HCT116 (cell line): ENCODE results near the gene TUBB6. TPM values are rescaled to one million over a fixed set of nuclear protein-coding genes. Genes with fewer than 3 reads are reported as not detected.

Experiments used
- ATAC-seq: fragments of 200-7000 bp; cut with Tn5 transposase; 2 replicates; pipeline ENCODE4 v1.9.1; 2020; ENCODE audit warnings: mild to moderate bottlenecking, moderate library complexity
- BruUV-seq: library from RNA; stranded (reverse); fragments of 400-500 nt; replicated peaks from 2 replicates; lab custom pipeline; 2021; lab: Mats Ljungman, UMichigan
- CTCF ChIA-PET: fragments of 300-600 bp; sonication (Branson Sonifier 250); formaldehyde crosslinking; loops from one replicate; lab custom pipeline; 2021; ENCODE audit warnings: antibody characterized with exemption; lab: Charles Lee
- POLR2A ChIA-PET: fragments of 300-600, 350-600 bp; sonication (Branson Sonifier 250); formaldehyde crosslinking; loops from one replicate; lab custom pipeline; 2021; ENCODE audit warnings: antibody characterized with exemption; lab: Charles Lee
- RAD21 ChIA-PET, 2 experiments: fragments of 300-600 bp; sonication (Branson Sonifier 250); formaldehyde crosslinking; loops; one replicate each; lab custom pipeline; 2023; ENCODE audit warnings: low total read pairs in 2 of 2; ENCODE audit not compliant: uncharacterized antibody in 2 of 2, unreplicated experiment in 2 of 2, low non-redundant PET in 1 of 2; lab: Charles Lee
- DNase-seq: peaks from one replicate; pipeline ENCODE4 v3.0.0-alpha.2; 2010; ENCODE audit warnings: low read depth, low spot score
- H2AFZ ChIP-seq: fragments of 200-600 bp; shearing (Covaris generic), sonication (generic); 2 replicates; pipeline ENCODE4 v1.6.1; 2017; ENCODE audit warnings: low read depth, mixed run types, mixed read lengths, antibody characterized with exemption, low read length; ENCODE audit not compliant: poor library complexity, severe bottlenecking
- H3K27ac ChIP-seq: 2 replicates; pipeline ENCODE4 v1.5.1; 2012; ENCODE audit warnings: low read depth, low read length
- H3K27me3 ChIP-seq: fragments of 200-600 bp; sonication (generic); 2 replicates; pipeline ENCODE4 v1.6.1; 2016; ENCODE audit warnings: mixed run types, low read length, mixed read lengths; ENCODE audit not compliant: insufficient read depth
- H3K36me3 ChIP-seq, 2 experiments: fragments of 200-500 bp in 1 of 2; fragments of 200-600 bp in 1 of 2; sonication (Bioruptor generic) in 1 of 2; sonication (generic) in 1 of 2; 2 replicates each; pipeline versions ENCODE4 v1.5.1 to v1.6.1; 2014 to 2016; ENCODE audit warnings: low read length in 2 of 2, inconsistent platforms in 1 of 2, mixed read lengths in 1 of 2, mixed run types in 1 of 2; ENCODE audit not compliant: insufficient read depth in 2 of 2, control insufficient read depth in 1 of 2
- H3K4me1 ChIP-seq, 2 experiments: fragments of 200-600 bp in 1 of 2; sonication (generic) in 1 of 2; 2 replicates each; pipeline versions ENCODE4 v1.5.1 to v1.6.1; 2012 to 2017; ENCODE audit warnings: low read length in 2 of 2, inconsistent platforms in 1 of 2, mild to moderate bottlenecking in 1 of 2, mixed read lengths in 1 of 2, mixed run types in 1 of 2, moderate library complexity in 1 of 2; ENCODE audit not compliant: insufficient read depth in 2 of 2, control insufficient read depth in 1 of 2
- H3K4me2 ChIP-seq: fragments of 200-600 bp; sonication (generic); 2 replicates; pipeline ENCODE4 v1.6.1; 2017; ENCODE audit warnings: mixed run types, low read length, mixed read lengths
- H3K4me3 ChIP-seq, 2 experiments: fragments of 200-600 bp in 1 of 2; sonication (generic) in 1 of 2; replicated peaks in 1 of 2; 2 replicates each; pipeline ENCODE4 v1.5.1; 2011 to 2016; ENCODE audit warnings: low read length in 2 of 2, control low read depth in 1 of 2, low read depth in 1 of 2, mild to moderate bottlenecking in 1 of 2, mixed read lengths in 1 of 2, mixed run types in 1 of 2
- H3K79me2 ChIP-seq: fragments of 200-600 bp; sonication (generic); 2 replicates; pipeline ENCODE4 v1.6.1; 2017; ENCODE audit warnings: mild to moderate bottlenecking, mixed run types, low read length, moderate library complexity, mixed read lengths; ENCODE audit not compliant: insufficient read depth
- H3K9ac ChIP-seq: fragments of 200-600 bp; sonication (generic); 2 replicates; pipeline ENCODE4 v1.6.1; 2016; ENCODE audit warnings: low read length, mixed read lengths
- H3K9me2 ChIP-seq: fragments of 200-600 bp; sonication (generic), shearing (Covaris generic); 2 replicates; pipeline ENCODE4 v1.6.1; 2017; ENCODE audit warnings: mixed run types, mild to moderate bottlenecking, moderate library complexity; ENCODE audit not compliant: insufficient read depth
- H3K9me3 ChIP-seq, 2 experiments: fragments of 200-500 bp in 1 of 2; fragments of 200-600 bp in 1 of 2; sonication (Bioruptor generic) in 1 of 2; sonication (generic) in 1 of 2; 2 replicates each; pipeline ENCODE4 v1.6.1; 2014 to 2017; ENCODE audit warnings: low read length in 2 of 2, mixed read lengths in 2 of 2, inconsistent platforms in 1 of 2, low read depth in 1 of 2, mild to moderate bottlenecking in 1 of 2, mixed run types in 1 of 2, moderate library complexity in 1 of 2; ENCODE audit not compliant: control insufficient read depth in 1 of 2, insufficient read depth in 1 of 2
- H4K20me1 ChIP-seq: fragments of 200-600 bp; sonication (generic), shearing (Covaris generic); 2 replicates; pipeline ENCODE4 v1.6.1; 2017; ENCODE audit warnings: mixed run types, mild to moderate bottlenecking, moderate library complexity; ENCODE audit not compliant: insufficient read depth
- ATF3 ChIP-seq: IDR thresholded peaks from 2 replicates; pipeline ENCODE4 v1.6.1; 2012
- CBX3 ChIP-seq: IDR thresholded peaks from 2 replicates; pipeline ENCODE4 v1.6.1; 2012; ENCODE audit warnings: low read depth
- CEBPB ChIP-seq: IDR thresholded peaks from 2 replicates; pipeline ENCODE4 v1.6.1; 2012; ENCODE audit warnings: low read depth
- CTCF ChIP-seq, 3 experiments: fragments of 200-600 bp in 1 of 3; sonication (generic) in 1 of 3; IDR thresholded peaks in 2 of 3; conservative IDR thresholded peaks in 1 of 3; 2 replicates each; pipeline ENCODE4 v1.5.1; 2012 to 2017; ENCODE audit warnings: low read depth in 2 of 3, low read length in 2 of 3, antibody characterized with exemption in 1 of 3, borderline replicate concordance in 1 of 3, control low read depth in 1 of 3, mild to moderate bottlenecking in 1 of 3, mixed read lengths in 1 of 3, mixed run types in 1 of 3, moderate library complexity in 1 of 3; ENCODE audit not compliant: insufficient read depth in 1 of 3
- EGR1 ChIP-seq: IDR thresholded peaks from 2 replicates; pipeline ENCODE4 v1.6.1; 2012; ENCODE audit warnings: low read depth
- ELF1 ChIP-seq: IDR thresholded peaks from 2 replicates; pipeline ENCODE4 v1.6.1; 2012; ENCODE audit warnings: low read depth, borderline replicate concordance
- EZH2 ChIP-seq: fragments of 200-600 bp; sonication (generic); IDR thresholded peaks from 2 replicates; pipeline ENCODE4 v1.6.1; 2017; ENCODE audit warnings: antibody characterized with exemption, mixed run types
- EZH2phosphoT487 ChIP-seq: fragments of 200-600 bp; IDR thresholded peaks from 2 replicates; pipeline ENCODE4 v1.6.1; 2018; ENCODE audit warnings: antibody characterized with exemption, borderline replicate concordance
- FOSL1 ChIP-seq: IDR thresholded peaks from 2 replicates; pipeline ENCODE4 v1.6.1; 2012; ENCODE audit warnings: low read depth
- MAX ChIP-seq: IDR thresholded peaks from 2 replicates; pipeline ENCODE4 v1.6.1; 2012
- POLR2A ChIP-seq: IDR thresholded peaks from 2 replicates; pipeline ENCODE4 v1.7.0; 2011; ENCODE audit warnings: borderline replicate concordance; ENCODE audit not compliant: insufficient read depth, insufficient read length; ENCODE audit errors: extremely low read depth
- POLR2AphosphoS5 ChIP-seq: IDR thresholded peaks from 2 replicates; pipeline ENCODE4 v1.6.1; 2011; ENCODE audit warnings: mild to moderate bottlenecking, low read depth, low read length, moderate library complexity
- REST ChIP-seq: IDR thresholded peaks from 2 replicates; pipeline ENCODE4 v1.6.1; 2012; ENCODE audit warnings: low read depth
- SRF ChIP-seq: IDR thresholded peaks from 2 replicates; pipeline ENCODE4 v1.6.1; 2012; ENCODE audit warnings: low read depth
- YY1 ChIP-seq: IDR thresholded peaks from 2 replicates; pipeline ENCODE4 v1.6.1; 2011; ENCODE audit warnings: low read length, low read depth, moderate library complexity, mild to moderate bottlenecking; ENCODE audit not compliant: insufficient replicate concordance; ENCODE audit errors: extremely low read depth
- ZBTB33 ChIP-seq: IDR thresholded peaks from 2 replicates; pipeline ENCODE4 v1.6.1; 2011; ENCODE audit warnings: mild to moderate bottlenecking, low read length, moderate library complexity; ENCODE audit not compliant: insufficient replicate concordance; ENCODE audit errors: extremely low read depth
- ZNF274 ChIP-seq: fragments of 200-500 bp; sonication (Bioruptor generic); IDR thresholded peaks from 2 replicates; pipeline ENCODE4 v1.6.1; 2014; ENCODE audit warnings: mild to moderate bottlenecking, low read depth, low read length, inconsistent platforms
- intact Hi-C: fragments of 100-400 bp; cut with micrococcal nuclease; formaldehyde crosslinking; loops from 2 replicates; pipeline ENCODE4 v1.10.0; 2022
- total RNA-seq: library from RNA; stranded (reverse); gene quantifications from one replicate; pipeline ENCODE4 v1.2.1, GENCODE V29; 2021; ENCODE audit not compliant: unreplicated experiment

Gene TUBB6
- total RNA-seq, 1 experiment from 2014 or later, result 87.4 TPM

- Histone ChIP-seq H3K9me2 (no peaks in the 10 kb centered on the region), H3K4me3 (no peak overlapping the region), H3K27me3 (no peaks in the 10 kb centered on the region), H2AFZ (no peak overlapping the region), H3K4me2 (no peak overlapping the region), H4K20me1 (peaks cover 5% of the 10 kb centered on the region; the same call in 1 of the 2 replicates), H3K27ac (no peak overlapping the region), H3K4me1 (no peaks in the 10 kb centered on the region), H3K36me3 (peaks cover 16 to 44% of the 10 kb centered on the region in 2 experiments; a peak in 3 of 4 replicates), H3K79me2 (peaks cover 88% of the 10 kb centered on the region), H3K9me3 (no peaks in the 10 kb centered on the region), H3K9ac (no peak overlapping the region)
- ATAC-seq, result no peak
- DNase-seq, result no peak
- ChIA-PET POLR2A (no interaction called here), RAD21 (no interaction called here), CTCF (interaction anchor here (1.6 to 2.7 kb wide), 2 partner anchors 9 to 41 kb away, joined by 3 to 17 read pairs; no protein-coding TSS in a partner anchor)
- intact Hi-C loops, result no loop called here
- no TSS peak for BruUV-seq
- TF ChIP-seq POLR2AphosphoS5 (no peak), SRF (no peak), CTCF (IDR thresholded peaks at IDR 0.05 in 2 of 3, conservative IDR thresholded peaks at IDR 0.05 in 1 of 3; ENCODE audit: borderline replicate concordance in 1 of 3, insufficient read depth in 1 of 3, low read depth in 2 of 3, low read length in 2 of 3) (no peak), CEBPB (no peak), ATF3 (no peak), FOSL1 (no peak), MAX (no peak), YY1 (no peak), POLR2A (no peak), ELF1 (no peak), CBX3 (no peak), EGR1 (no peak), REST (no peak), ZBTB33 (no peak), ZNF274 (no peak), EZH2 (no peak), EZH2phosphoT487 (no peak)
These were observed 10.8 kb downstream of the TUBB6 start for GRCh38 chr18:12318857-12319256.
